ENCODE measurements around the gene EEF1AKMT1.

EEF1AKMT1 gene

GRCh38 chr13:20773194-20774080, at the start of gene EEF1AKMT1:
TSS of gene EEF1AKMT1 (minus strand) at chr13:20773961. CDS start at chr13:20757598, 16,363 bp downstream.
- peak; percentile 90 for DNase-seq

GRCh38 chr13:20823071-20823470, 49.3 kb upstream of the EEF1AKMT1 start:
- DNase-seq = no peak

GRCh38 chr13:20822406-20822805, 48.6 kb upstream of the EEF1AKMT1 start:
- no peak for DNase-seq

GRCh38 chr13:20819715-20820114, 46.0 kb upstream of the EEF1AKMT1 start:
- no peak for DNase-seq

GRCh38 chr13:20815464-20815863, 41.7 kb upstream of the EEF1AKMT1 start:
- DNase-seq = no peak

- DNase-seq = no peak
Measured at GRCh38 chr13:20814224-20814910, 40.6 kb upstream of the EEF1AKMT1 start.

GRCh38 chr13:20812890-20813289, 39.1 kb upstream of the EEF1AKMT1 start:
- DNase-seq = no peak

GRCh38 chr13:20810808-20811207, 37.0 kb upstream of the EEF1AKMT1 start:
- no peak for DNase-seq

- DNase-seq = no peak
Measured at GRCh38 chr13:20808874-20809273, 35.1 kb upstream of the EEF1AKMT1 start.

- no peak for DNase-seq
Measured at GRCh38 chr13:20803180-20803965, 29.6 kb upstream of the EEF1AKMT1 start.

- no peak for DNase-seq
Measured at GRCh38 chr13:20801707-20802106, 27.9 kb upstream of the EEF1AKMT1 start.

GRCh38 chr13:20799726-20800416, 26.1 kb upstream of the EEF1AKMT1 start:
- no peak for DNase-seq

GRCh38 chr13:20798027-20798426, 24.3 kb upstream of the EEF1AKMT1 start:
- no peak for DNase-seq

- DNase-seq = no peak
Measured at GRCh38 chr13:20796791-20797508, 23.2 kb upstream of the EEF1AKMT1 start.

- DNase-seq = no peak
Measured at GRCh38 chr13:20789665-20790064, 15.9 kb upstream of the EEF1AKMT1 start.

- DNase-seq = no peak
Measured at GRCh38 chr13:20788312-20788711, 14.6 kb upstream of the EEF1AKMT1 start.

GRCh38 chr13:20787180-20787579, 13.4 kb upstream of the EEF1AKMT1 start:
- no peak for DNase-seq

- no peak for DNase-seq
Measured at GRCh38 chr13:20782116-20782708, 8.5 kb upstream of the EEF1AKMT1 start.

- DNase-seq = no peak
Measured at GRCh38 chr13:20780317-20780716, 6.6 kb upstream of the EEF1AKMT1 start.

GRCh38 chr13:20779405-20779804, 5.6 kb upstream of the EEF1AKMT1 start:
- DNase-seq = no peak

- DNase-seq = no peak
Measured at GRCh38 chr13:20778311-20778710, 4.5 kb upstream of the EEF1AKMT1 start.

GRCh38 chr13:20776751-20777150, 3.0 kb upstream of the EEF1AKMT1 start:
- DNase-seq = no peak
